ENCODE data around the gene SPRY1.

- TF ChIP-seq GATA3 (IDR thresholded peaks at IDR 0.05; ENCODE audit: low read depth, low read length) (no peak), GATA2 (IDR thresholded peaks at IDR 0.05; ENCODE audit: low read depth, low read length) (no peak)
Measured at GRCh38 chr4:123402121-123402465, 5.5 kb downstream of the SPRY1 start.

Measured in SH-SY5Y (cell line).